Measurements from ENCODE around the gene RAI1. TPM values are rescaled to one million over a fixed set of nuclear protein-coding genes. Genes with fewer than 3 reads are reported as not detected.

Gene RAI1
- total RNA-seq, 1 donor from 2014 or later, result 10.4 TPM

- DNase-seq, result peak; percentile 57
These were observed 168.7 kb downstream of the RAI1 start for GRCh38 chr17:17849845-17850373.

DNA sequence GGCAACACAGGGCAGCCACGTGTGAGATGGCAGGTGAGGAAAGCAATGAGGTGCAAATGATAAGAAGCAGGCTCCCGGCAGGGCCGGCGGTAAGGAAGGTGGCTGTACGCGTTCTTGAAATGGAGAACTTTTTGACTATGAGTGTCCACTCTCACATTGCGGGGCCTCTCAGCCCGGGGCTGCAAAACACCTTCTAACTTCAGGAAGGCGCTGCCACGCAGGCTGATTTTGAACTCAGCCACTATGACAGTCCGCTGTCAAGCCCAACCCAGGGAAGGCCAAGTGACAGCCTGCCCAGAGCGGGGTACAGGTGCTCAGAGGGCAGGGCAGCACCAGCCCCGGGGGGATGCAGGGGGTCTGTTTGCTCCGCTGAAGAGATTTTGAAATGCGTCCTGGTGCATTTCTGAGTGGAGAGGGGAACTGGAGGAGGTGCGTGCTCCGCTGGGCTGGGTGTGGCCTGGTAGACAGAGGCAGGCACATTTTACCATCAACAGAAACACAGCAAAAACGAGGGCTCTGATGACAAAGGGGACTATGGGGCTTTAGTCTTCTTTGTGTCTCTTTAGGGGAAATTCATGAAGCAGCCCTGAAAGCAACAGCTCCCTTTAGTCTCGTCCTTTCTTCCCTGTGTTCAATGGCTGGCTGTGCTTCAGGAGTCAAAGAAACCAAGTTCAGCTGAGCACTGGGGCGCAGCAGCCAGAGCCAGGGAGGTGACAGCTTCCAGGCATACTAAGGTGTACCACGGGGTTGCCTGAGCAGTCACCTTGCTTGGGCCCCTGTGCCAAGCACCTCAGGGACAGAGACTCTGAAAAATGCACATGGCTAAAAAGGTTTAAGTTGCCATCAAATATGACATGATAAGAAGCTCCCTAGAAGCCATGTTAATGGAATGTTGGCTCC, 170.1 kb downstream of the RAI1 start:
- no peak for DNase-seq

DNA sequence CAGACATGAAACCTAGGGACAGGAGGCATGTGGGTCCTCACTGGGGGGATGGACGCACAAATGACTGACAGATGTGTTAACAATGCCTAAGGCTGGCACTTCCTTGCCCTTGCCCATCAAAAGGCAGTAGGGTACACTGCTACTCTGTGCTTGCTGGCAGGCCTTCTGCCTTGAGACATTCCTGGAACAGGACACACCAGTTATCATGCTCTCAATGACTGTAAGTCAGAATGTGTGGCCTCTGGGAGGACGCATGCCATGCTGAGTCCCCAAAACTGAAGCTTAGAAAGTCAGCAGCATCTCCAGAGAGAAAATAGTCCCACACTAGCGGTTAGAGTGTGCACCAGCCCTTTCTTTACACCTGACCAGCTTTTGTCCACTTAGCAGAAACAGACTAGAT, 171.7 kb downstream of the RAI1 start:
- no peak for DNase-seq

GRCh38 chr17:17853811-17854447, 172.7 kb downstream of the RAI1 start:
- DNase-seq, result no peak

- no peak for DNase-seq
These were observed 174.7 kb downstream of the RAI1 start for GRCh38 chr17:17855976-17856375.

DNA sequence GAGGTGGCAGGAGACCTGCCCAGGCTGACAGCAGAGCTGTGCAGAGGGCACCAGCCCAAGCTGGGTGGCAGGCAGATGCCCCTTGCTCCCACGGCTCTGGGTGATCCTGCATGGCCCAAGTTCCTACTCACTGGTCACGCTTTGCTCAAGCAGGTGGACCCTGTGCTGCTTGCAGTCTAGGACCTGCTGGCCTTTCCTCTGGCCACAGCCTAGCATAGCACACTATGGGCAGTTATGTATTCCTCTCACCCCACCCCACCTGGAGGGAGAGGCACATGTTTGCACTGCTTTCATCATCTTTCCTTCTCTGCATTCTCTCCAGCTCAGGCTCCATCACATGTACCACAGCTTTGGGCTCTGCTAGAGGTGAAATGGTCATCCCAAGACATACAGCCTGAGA, 175.1 kb downstream of the RAI1 start:
- no peak for DNase-seq

DNA sequence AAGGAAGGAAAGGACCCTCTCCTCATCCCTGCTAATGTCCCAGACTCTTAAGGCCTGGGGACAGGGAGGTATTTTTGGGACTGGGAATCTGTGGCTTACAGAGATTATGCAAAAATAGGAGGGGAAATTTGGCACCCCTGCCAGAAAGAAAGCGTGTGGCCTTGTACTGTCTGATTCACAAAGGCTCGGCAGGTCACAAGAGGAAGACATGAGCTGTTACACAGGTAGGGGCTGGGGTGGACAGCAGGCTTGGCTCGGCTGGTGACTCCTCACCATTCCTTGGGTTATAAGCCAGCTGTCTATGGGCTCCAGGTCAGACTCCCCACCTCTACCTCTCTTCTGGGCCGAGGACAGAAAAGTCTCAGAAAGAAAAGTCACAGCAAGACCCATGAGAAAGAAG, 176.2 kb downstream of the RAI1 start:
- DNase-seq, result no peak

GRCh38 chr17:17859909-17860765, 178.9 kb downstream of the RAI1 start:
- DNase-seq, result peak; percentile 78

DNA sequence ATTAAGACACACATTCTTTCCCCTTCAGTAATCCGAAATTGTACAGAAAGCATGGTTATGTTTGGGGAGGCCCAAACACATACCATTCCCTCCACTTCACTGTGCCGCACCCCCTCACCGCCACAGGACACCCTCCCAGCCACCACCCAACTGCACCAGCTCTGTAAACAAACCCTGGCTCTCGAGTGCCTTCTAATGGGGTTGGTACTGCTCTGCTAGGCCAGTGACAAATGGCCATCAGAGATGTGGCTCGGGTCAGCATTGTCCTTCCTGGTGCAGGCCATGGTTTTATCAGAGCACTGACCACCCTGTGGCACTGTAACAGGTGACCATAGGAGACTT, 179.5 kb downstream of the RAI1 start:
- no peak for DNase-seq

Other genes with a start within 250 kb of the RAI1 start
- gene MED9, start 204.5 kb upstream of the RAI1 start, total RNA-seq, result 12.3 and 13.1 TPM in 2 replicates
- 6.3 and 12.8 TPM in 2 replicates for gene RASD1, start 185.1 kb upstream of the RAI1 start, total RNA-seq
- 24.7 and 41.5 TPM in 2 replicates for gene PEMT, start 89.8 kb upstream of the RAI1 start, total RNA-seq
- gene SREBF1, start 155.5 kb downstream of the RAI1 start, total RNA-seq, result 28.8 and 71.5 TPM in 2 replicates

All from dermis blood vessel endothelial cell (primary cell).